GM10266 (cell line): Measurements from ENCODE around the gene CDK18.
"Not testable (repeated sequence)": the region's sequence is repeated elsewhere in the genome, so short reads cannot be mapped to it uniquely, and the experiment has no call there.

Source experiments
- DNase-seq: peaks from one replicate; pipeline ENCODE4 v3.0.0; 2012; ENCODE audit errors: extremely low spot score
- CTCF ChIP-seq: IDR thresholded peaks from 2 replicates; pipeline ENCODE4 v1.5.1; 2012; ENCODE audit warnings: mild to moderate bottlenecking, low read depth; ENCODE audit not compliant: control insufficient read depth, insufficient read depth; ENCODE audit errors: missing control alignments

Gene CDK18

GRCh38 chr1:205475855-205476254 lies 28.6 kb upstream of the CDK18 start:
- no peak for TF ChIP-seq CTCF
- no peak for DNase-seq

GRCh38 chr1:205476648-205477047 lies 27.8 kb upstream of the CDK18 start:
- DNase-seq, result no peak
- TF ChIP-seq CTCF, result no peak

GRCh38 chr1:205477121-205477758 lies 27.2 kb upstream of the CDK18 start:
- TF ChIP-seq CTCF, result no peak
- no peak for DNase-seq

GRCh38 chr1:205477759-205478247 lies 26.7 kb upstream of the CDK18 start:
- TF ChIP-seq CTCF, result no peak
- DNase-seq, result no peak

- DNase-seq, result not testable (repeated sequence)
Measured at GRCh38 chr1:205478985-205479384, 25.5 kb upstream of the CDK18 start.

- peak; percentile 80 for DNase-seq
- no peak for TF ChIP-seq CTCF
Measured at GRCh38 chr1:205480349-205480985, 24.0 kb upstream of the CDK18 start.

- no peak for DNase-seq
Measured at GRCh38 chr1:205481218-205481617, 23.3 kb upstream of the CDK18 start.

More at GRCh38 chr1:205481218-205481617, 23.3 kb upstream of the CDK18 start:
- TF ChIP-seq CTCF, result no peak
